HCT116 (cell line): ENCODE measurements around the gene MEF2B.

Source experiments
- EZH2 ChIP-seq: fragments of 200-600 bp; sonication (generic); IDR thresholded peaks from 2 replicates; pipeline ENCODE4 v1.6.1; 2017; ENCODE audit warnings: antibody characterized with exemption, mixed run types
- JUND ChIP-seq: IDR thresholded peaks from 2 replicates; pipeline ENCODE4 v1.6.1; 2012
- POLR2A ChIP-seq: IDR thresholded peaks from 2 replicates; pipeline ENCODE4 v1.7.0; 2011; ENCODE audit warnings: borderline replicate concordance; ENCODE audit not compliant: insufficient read depth, insufficient read length; ENCODE audit errors: extremely low read depth
- POLR2AphosphoS5 ChIP-seq: IDR thresholded peaks from 2 replicates; pipeline ENCODE4 v1.6.1; 2011; ENCODE audit warnings: mild to moderate bottlenecking, low read depth, low read length, moderate library complexity
- SIN3A ChIP-seq: IDR thresholded peaks from 2 replicates; pipeline ENCODE4 v1.6.1; 2012; ENCODE audit warnings: low read depth
- TCF7L2 ChIP-seq: IDR thresholded peaks from 2 replicates; pipeline ENCODE4 v1.7.0; 2011; ENCODE audit warnings: borderline replicate concordance, inconsistent platforms; ENCODE audit not compliant: insufficient read depth, insufficient read length; ENCODE audit errors: extremely low read depth
- YY1 ChIP-seq: IDR thresholded peaks from 2 replicates; pipeline ENCODE4 v1.6.1; 2011; ENCODE audit warnings: low read length, low read depth, moderate library complexity, mild to moderate bottlenecking; ENCODE audit not compliant: insufficient replicate concordance; ENCODE audit errors: extremely low read depth
- TF ChIP-seq, protein P1 (sequence below), 3 experiments: fragments of 200-600 bp in 1 of 3; sonication (generic) in 1 of 3; IDR thresholded peaks in 2 of 3; conservative IDR thresholded peaks in 1 of 3; 2 replicates each; pipeline ENCODE4 v1.5.1; 2012 to 2017; ENCODE audit warnings: low read depth in 2 of 3, low read length in 2 of 3, antibody characterized with exemption in 1 of 3, borderline replicate concordance in 1 of 3, control low read depth in 1 of 3, mild to moderate bottlenecking in 1 of 3, mixed read lengths in 1 of 3, mixed run types in 1 of 3, moderate library complexity in 1 of 3; ENCODE audit not compliant: insufficient read depth in 1 of 3

DNA sequence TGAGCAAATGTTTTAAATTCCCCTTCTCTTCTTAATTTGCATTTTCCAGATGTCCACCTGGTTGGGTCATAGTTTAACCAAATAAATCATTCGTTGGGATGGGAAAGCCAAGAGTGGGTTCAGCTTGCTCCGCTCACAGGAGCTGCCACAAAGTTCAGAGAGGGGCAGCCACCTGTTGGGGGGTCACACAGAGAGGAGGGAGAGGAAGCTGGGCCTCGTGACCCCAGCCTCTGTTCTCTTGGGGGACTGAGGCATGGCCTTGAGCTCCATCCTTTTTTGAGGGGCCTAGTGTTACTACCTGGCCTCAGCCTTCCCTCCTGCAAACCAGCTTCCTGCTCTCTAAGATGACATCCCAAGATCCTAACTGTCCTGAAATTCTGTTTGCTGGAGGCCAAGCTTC is 2.5 kb downstream of the MEF2B start:
- TF ChIP-seq YY1 (no peak), POLR2AphosphoS5 (no peak), JUND (no peak), SIN3A (no peak), EZH2 (no peak), POLR2A (no peak), TCF7L2 (no peak)
- TF ChIP-seq, protein P1, sequence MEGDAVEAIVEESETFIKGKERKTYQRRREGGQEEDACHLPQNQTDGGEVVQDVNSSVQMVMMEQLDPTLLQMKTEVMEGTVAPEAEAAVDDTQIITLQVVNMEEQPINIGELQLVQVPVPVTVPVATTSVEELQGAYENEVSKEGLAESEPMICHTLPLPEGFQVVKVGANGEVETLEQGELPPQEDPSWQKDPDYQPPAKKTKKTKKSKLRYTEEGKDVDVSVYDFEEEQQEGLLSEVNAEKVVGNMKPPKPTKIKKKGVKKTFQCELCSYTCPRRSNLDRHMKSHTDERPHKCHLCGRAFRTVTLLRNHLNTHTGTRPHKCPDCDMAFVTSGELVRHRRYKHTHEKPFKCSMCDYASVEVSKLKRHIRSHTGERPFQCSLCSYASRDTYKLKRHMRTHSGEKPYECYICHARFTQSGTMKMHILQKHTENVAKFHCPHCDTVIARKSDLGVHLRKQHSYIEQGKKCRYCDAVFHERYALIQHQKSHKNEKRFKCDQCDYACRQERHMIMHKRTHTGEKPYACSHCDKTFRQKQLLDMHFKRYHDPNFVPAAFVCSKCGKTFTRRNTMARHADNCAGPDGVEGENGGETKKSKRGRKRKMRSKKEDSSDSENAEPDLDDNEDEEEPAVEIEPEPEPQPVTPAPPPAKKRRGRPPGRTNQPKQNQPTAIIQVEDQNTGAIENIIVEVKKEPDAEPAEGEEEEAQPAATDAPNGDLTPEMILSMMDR (IDR thresholded peaks at IDR 0.05 in 2 of 3, conservative IDR thresholded peaks at IDR 0.05 in 1 of 3; ENCODE audit: borderline replicate concordance in 1 of 3, insufficient read depth in 1 of 3, low read depth in 2 of 3, low read length in 2 of 3), result no peak
